Nucleus accumbens (tissue), 56 donors: Measurements from ENCODE around the gene BAHCC1.
A peak's percentile ranks its signal among the peaks of the same experiment; 100 is the strongest.

ENCODE experiments used
- DNase-seq, 56 donors: peaks; one replicate each; lab custom pipeline; 2025; lab: John Stamatoyannopoulos, UW

Gene BAHCC1

DNA sequence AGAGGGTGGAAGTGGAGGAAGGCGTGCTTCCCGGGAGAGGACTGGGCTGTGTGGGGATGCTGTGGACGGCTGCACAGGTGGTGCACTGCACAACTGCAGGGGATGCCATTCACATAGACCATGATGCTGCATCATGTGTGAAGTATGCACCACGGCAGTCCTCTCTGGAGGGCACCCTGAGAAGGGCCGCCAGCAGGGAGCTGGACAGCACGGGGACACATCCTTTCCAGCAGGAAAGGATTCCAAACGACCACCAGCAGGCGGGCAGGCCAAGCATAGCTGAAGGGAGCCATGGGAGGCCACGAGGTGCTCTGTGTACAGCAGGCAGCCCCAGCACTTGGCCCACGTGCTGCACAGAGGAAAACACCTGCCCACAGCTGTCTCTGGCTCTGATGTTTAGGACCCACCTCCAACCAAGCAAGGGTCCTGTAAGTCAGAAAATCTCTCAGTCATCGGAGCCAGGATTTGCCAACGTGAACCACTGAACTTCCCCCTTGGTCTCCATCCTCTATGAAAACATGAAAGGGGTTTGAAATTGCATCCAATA, 107.3 kb downstream of the BAHCC1 start:
- no peak for DNase-seq

- DNase-seq = no peak
Measured at GRCh38 chr17:81503619-81504018, 108.4 kb downstream of the BAHCC1 start.

- DNase-seq = no peak
Measured at GRCh38 chr17:81508639-81509206, 113.5 kb downstream of the BAHCC1 start.

- DNase-seq = peak in 2 of 56 donors; percentile 16 to 17
Measured at GRCh38 chr17:81509207-81509971, 114.1 kb downstream of the BAHCC1 start.

GRCh38 chr17:81509972-81510784, 114.9 kb downstream of the BAHCC1 start:
- DNase-seq = peak in 1 of 56 donors; percentile 53

- DNase-seq = peak in 4 of 56 donors; percentile 23 to 54 (median 26)
Measured at GRCh38 chr17:81510785-81511553, 115.7 kb downstream of the BAHCC1 start.

- peak in 1 of 56 donors; percentile 15 for DNase-seq
Measured at GRCh38 chr17:81511554-81511803, 116.2 kb downstream of the BAHCC1 start.

- peak in 4 of 56 donors; percentile 18 to 53 (median 44) for DNase-seq
Measured at GRCh38 chr17:81511804-81512561, 116.7 kb downstream of the BAHCC1 start.

GRCh38 chr17:81512562-81513371, 117.5 kb downstream of the BAHCC1 start, which contains the start of gene ACTG1:
TSS of gene ACTG1 (minus strand) at chr17:81512799. CDS start at chr17:81512354, 445 bp downstream.
- peak; percentile 29 to 94 (median 86) for DNase-seq

DNA sequence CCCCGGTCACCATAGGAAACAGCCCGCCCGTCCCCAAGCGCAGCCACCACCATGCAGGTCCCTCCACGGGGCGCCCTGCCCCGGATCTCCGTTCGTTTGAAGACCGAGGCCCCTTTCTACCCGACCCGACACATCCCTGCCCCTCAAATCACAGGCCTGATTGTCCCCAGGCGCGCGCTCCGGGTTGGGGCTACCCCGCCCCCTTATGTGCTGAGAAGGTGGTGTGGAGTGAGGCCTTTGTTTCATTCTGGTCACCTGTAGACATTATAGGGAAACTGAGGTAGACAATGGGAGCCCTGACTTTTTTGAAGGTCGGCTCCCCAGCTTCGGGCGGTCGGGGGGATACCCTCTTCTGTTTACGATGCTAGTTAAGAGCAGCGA, 118.1 kb downstream of the BAHCC1 start:
- peak in 40 of 56 donors; percentile 17 to 77 (median 57) for DNase-seq

DNA sequence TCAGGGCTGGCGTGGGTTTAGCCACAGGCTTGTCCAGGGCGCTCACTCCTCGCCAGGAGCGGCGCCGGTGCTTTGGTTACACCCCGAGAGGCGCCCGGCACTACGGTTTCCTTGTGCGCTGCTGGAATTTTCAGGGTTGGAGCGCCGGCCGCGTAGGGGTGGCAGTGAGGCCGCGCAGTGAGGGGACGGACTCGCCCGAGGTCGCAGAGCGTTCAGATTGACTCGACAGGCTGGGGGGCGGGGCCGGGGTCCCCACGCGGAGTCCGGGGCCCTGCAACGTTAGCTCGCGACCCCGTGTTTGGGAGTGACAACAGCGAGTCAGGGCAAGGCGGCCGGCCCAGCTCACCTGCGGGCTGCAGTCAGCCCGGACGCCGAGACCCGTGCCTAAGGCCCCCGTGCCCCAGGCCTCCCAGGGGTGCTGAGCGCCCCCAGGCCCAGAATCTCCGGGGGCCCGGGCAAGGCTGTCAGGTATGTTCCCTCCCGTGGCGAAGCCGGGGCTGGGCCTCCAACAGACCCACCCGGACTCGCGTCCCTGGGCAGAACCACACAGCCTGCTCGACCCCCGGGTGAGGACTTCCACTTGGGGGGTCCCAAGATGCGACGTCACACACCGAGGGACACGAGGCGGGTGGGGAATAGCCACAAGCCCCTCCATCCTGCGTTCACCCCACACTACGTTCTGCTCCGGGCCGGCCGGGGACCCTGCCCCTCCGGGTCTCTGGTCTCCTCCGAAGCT, 118.7 kb downstream of the BAHCC1 start:
- peak in 29 of 56 donors; percentile 37 to 75 (median 63) for DNase-seq

DNA sequence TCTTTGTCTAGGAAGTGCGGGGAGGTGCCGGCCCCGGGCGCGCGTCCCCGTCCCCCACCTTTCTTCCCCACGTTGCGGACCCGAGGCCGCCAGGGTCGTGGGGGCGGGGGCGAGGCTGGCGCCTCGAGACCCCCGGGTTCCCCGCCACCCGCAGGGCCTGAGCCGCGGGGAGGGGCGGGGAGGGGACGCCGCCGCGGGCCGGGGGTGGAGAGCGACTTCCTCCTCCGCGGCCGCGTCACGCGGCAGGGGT, 119.2 kb downstream of the BAHCC1 start:
- DNase-seq = no peak

GRCh38 chr17:81514739-81515529, 119.7 kb downstream of the BAHCC1 start:
- peak in 22 of 56 donors; percentile 14 to 87 (median 42) for DNase-seq

GRCh38 chr17:81515530-81516041, 120.3 kb downstream of the BAHCC1 start:
- DNase-seq = no peak
